ENCODE data around the gene REEP6. TPM values are rescaled to one million over a fixed set of nuclear protein-coding genes. Genes with fewer than 3 reads are reported as not detected.
"Not testable (repeated sequence)": the region's sequence is repeated elsewhere in the genome, so short reads cannot be mapped to it uniquely, and the experiment has no call there.

The REEP6 gene
- total RNA-seq, 2 donors from 2014 or later: 5.0 to 6.4 TPM

GRCh38 chr19:1514986-1515721 is 24.2 kb downstream of the REEP6 start:
- no peaks in the 10 kb centered on the region for H3K9me3 ChIP-seq
- peaks cover 4% of the 10 kb centered on the region for H3K27me3 ChIP-seq

DNA sequence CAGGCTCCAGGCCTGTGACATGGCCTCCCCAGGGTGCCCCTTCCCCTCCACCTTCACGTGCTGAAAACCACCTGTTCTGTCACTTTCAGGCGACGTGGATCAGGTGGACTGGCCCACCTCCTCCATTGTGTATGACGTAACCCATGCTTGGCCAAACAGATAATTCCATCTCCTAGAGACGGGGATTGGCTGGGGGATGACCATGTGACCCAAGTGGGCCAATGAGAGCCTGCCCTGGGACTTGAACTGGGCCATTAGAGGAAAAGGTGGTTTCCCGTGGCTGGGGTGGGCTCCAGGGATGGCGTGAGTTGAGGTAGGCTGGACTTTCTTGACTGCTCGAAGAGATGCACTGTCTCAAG is 25.4 kb downstream of the REEP6 start:
- peaks cover 4% of the 10 kb centered on the region for H3K27me3 ChIP-seq
- H3K27ac ChIP-seq: no peak overlapping the region
- H3K9ac ChIP-seq (ENCODE audit: low read depth in 2 of 2, low read length in 2 of 2): no peak overlapping the region
- no peaks in the 10 kb centered on the region for H3K4me1 ChIP-seq
- TF ChIP-seq CTCF (IDR thresholded peaks at IDR 0.05): no peak
- no peak for DNase-seq
- intact Hi-C loops (cut with DNase I): loop anchor here (10.0 kb wide), 1 partner anchor 232 kb away; the partner anchor contains the start of gene EFNA2
- no peaks in the 10 kb centered on the region for H3K9me3 ChIP-seq
- H3K4me3 ChIP-seq: no peak overlapping the region
- H3K36me3 ChIP-seq: no peaks in the 10 kb centered on the region

More at GRCh38 chr19:1514986-1515721, 24.2 kb downstream of the REEP6 start:
- no peak for TF ChIP-seq CTCF (IDR thresholded peaks at IDR 0.05)
- intact Hi-C loops (cut with DNase I): loop anchor here (10.0 kb wide), 1 partner anchor 230 kb away; the partner anchor contains the start of gene EFNA2
- Histone ChIP-seq H3K4me3 (no peak overlapping the region), H3K9ac (ENCODE audit: low read depth in 2 of 2, low read length in 2 of 2) (no peak overlapping the region), H3K36me3 (no peaks in the 10 kb centered on the region), H3K27ac (no peak overlapping the region), H3K4me1 (no peaks in the 10 kb centered on the region)
- DNase-seq: no peak

DNA sequence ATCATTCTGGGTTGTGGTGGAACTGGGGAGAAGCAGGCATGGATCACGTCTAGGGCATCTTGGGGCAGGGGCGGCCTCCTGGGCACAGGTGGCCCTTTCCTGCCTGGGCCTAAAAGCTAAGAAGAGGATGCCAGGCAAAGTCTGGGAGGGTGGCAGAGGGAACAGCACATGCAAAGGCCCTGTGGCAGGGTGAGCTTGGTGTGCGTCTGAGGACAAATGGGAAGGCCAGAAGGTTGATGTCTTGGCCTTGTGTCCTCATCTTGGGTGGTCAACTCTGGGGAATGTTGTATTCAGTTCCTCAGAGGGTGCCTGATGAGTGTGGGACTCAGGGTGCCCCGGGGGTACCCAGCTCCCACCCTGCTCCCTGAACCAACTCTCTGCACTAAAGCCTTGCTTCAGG is 27.5 kb downstream of the REEP6 start:
- no peak for TF ChIP-seq CTCF (IDR thresholded peaks at IDR 0.05)
- H3K27me3 ChIP-seq: peaks cover 11% of the 10 kb centered on the region

GRCh38 chr19:1519802-1520201 is 28.8 kb downstream of the REEP6 start:
- not testable (repeated sequence) for H3K36me3 ChIP-seq; H3K9me3 ChIP-seq; H3K9ac ChIP-seq (ENCODE audit: low read depth in 2 of 2, low read length in 2 of 2); H3K4me3 ChIP-seq; H3K4me1 ChIP-seq; H3K27ac ChIP-seq; DNase-seq
- peaks cover 23% of the 10 kb centered on the region for H3K27me3 ChIP-seq
- intact Hi-C loops (cut with DNase I): loop anchor here (10.0 kb wide), 1 partner anchor 235 kb away; the partner anchor contains the start of gene EFNA2

More for the DNA sequence above, 27.5 kb downstream of the REEP6 start:
- Histone ChIP-seq H3K27ac (no peak overlapping the region), H3K4me1 (no peaks in the 10 kb centered on the region), H3K9ac (ENCODE audit: low read depth in 2 of 2, low read length in 2 of 2) (no peak overlapping the region), H3K4me3 (no peak overlapping the region), H3K36me3 (no peaks in the 10 kb centered on the region), H3K9me3 (no peaks in the 10 kb centered on the region)
- intact Hi-C loops (cut with DNase I): loop anchor here (10.0 kb wide), 1 partner anchor 234 kb away; the partner anchor contains the start of gene EFNA2
- DNase-seq: no peak

GRCh38 chr19:1520203-1520780 is 29.3 kb downstream of the REEP6 start:
- H3K4me3 ChIP-seq: no peak overlapping the region

More at GRCh38 chr19:1520203-1520780, 29.3 kb downstream of the REEP6 start:
- no peaks in the 10 kb centered on the region for H3K36me3 ChIP-seq
- no peak overlapping the region for H3K27ac ChIP-seq
- no peak for TF ChIP-seq CTCF (IDR thresholded peaks at IDR 0.05)
- no peak overlapping the region for H3K9ac ChIP-seq (ENCODE audit: low read depth in 2 of 2, low read length in 2 of 2)
- peaks cover 28% of the 10 kb centered on the region for H3K27me3 ChIP-seq
- H3K9me3 ChIP-seq: no peaks in the 10 kb centered on the region
- DNase-seq: no peak
- H3K4me1 ChIP-seq: no peaks in the 10 kb centered on the region
- intact Hi-C loops (cut with DNase I): no loop called here

All from colonic mucosa (tissue), 4 donors.